ENCODE data around the gene EFNA4.

Gene EFNA4

GRCh38 chr1:155063550-155064110, at the start of gene EFNA4:
TSS of gene EFNA4 (plus strand) at chr1:155063740. CDS start at chr1:155063824, 84 bp downstream.
- peak; percentile 73 for DNase-seq

- no peak for DNase-seq
Measured at GRCh38 chr1:155014709-155015508, 48.6 kb upstream of the EFNA4 start.

GRCh38 chr1:155015527-155016230, 47.9 kb upstream of the EFNA4 start:
- DNase-seq = no peak

- DNase-seq = no peak
Measured at GRCh38 chr1:155016231-155016831, 47.2 kb upstream of the EFNA4 start.

- peak; percentile 89 for DNase-seq
Measured at GRCh38 chr1:155017041-155017945, 46.2 kb upstream of the EFNA4 start.

GRCh38 chr1:155017946-155018316, 45.6 kb upstream of the EFNA4 start:
- DNase-seq = no peak

GRCh38 chr1:155018617-155019348, 44.8 kb upstream of the EFNA4 start:
- DNase-seq = no peak

GRCh38 chr1:155019377-155020245, 43.9 kb upstream of the EFNA4 start:
- DNase-seq = no peak

GRCh38 chr1:155022136-155022926, 41.2 kb upstream of the EFNA4 start:
- DNase-seq = no peak

- DNase-seq = no peak
Measured at GRCh38 chr1:155022927-155023236, 40.7 kb upstream of the EFNA4 start.

GRCh38 chr1:155023627-155024026, 39.9 kb upstream of the EFNA4 start:
- DNase-seq = no peak

GRCh38 chr1:155024315-155024714, 39.2 kb upstream of the EFNA4 start:
- no peak for DNase-seq

GRCh38 chr1:155026154-155026553, 37.4 kb upstream of the EFNA4 start:
- no peak for DNase-seq

GRCh38 chr1:155026588-155026987, 37.0 kb upstream of the EFNA4 start:
- no peak for DNase-seq

GRCh38 chr1:155029513-155030242, 33.9 kb upstream of the EFNA4 start:
- DNase-seq = no peak

GRCh38 chr1:155030243-155030795, 33.2 kb upstream of the EFNA4 start:
- no peak for DNase-seq

GRCh38 chr1:155030899-155031298, 32.6 kb upstream of the EFNA4 start:
- no peak for DNase-seq

GRCh38 chr1:155032886-155033285, 30.7 kb upstream of the EFNA4 start:
- no peak for DNase-seq

GRCh38 chr1:155033524-155033923, 30.0 kb upstream of the EFNA4 start, which contains the start of the genes DCST1 and DCST2:
TSS of gene DCST1 (plus strand) at chr1:155033824. CDS start at chr1:155034037, 213 bp downstream.
TSS of gene DCST2 (minus strand) at chr1:155033781. CDS start at chr1:155033701, 80 bp downstream.
- no peak for DNase-seq

Data from activated CD4-positive, alpha-beta T cell treated with anti-CD3 and anti-CD28 coated beads for 1 hour (primary cell).